HepG2 (cell line): ENCODE data around the gene B9D2. TPM values are rescaled to one million over a fixed set of nuclear protein-coding genes. Genes with fewer than 3 reads are reported as not detected.

Experiments used
- AGO1 ChIP-seq: fragments of 200-400 bp; formaldehyde crosslinking; IDR thresholded peaks from 2 replicates; pipeline ENCODE4 v1.6.1; 2017; ENCODE audit warnings: mild to moderate bottlenecking, low read depth, low read length, moderate library complexity; ENCODE audit not compliant: poor library complexity, severe bottlenecking
- ARID2 ChIP-seq: sonication (generic); formaldehyde crosslinking; IDR thresholded peaks from 2 replicates; pipeline ENCODE4 v1.8.1; 2022; ENCODE audit warnings: mild to moderate bottlenecking, missing genetic modification reagents, borderline replicate concordance
- ASH2L ChIP-seq: fragments of 300-600, 200-600 bp; sonication (generic); IDR thresholded peaks from 2 replicates; pipeline ENCODE4 v1.7.0; 2017; ENCODE audit warnings: low read depth, mild to moderate bottlenecking, moderate library complexity, mixed read lengths, low read length; ENCODE audit not compliant: insufficient read length
- ESRRA ChIP-seq: sonication (generic); formaldehyde crosslinking; IDR thresholded peaks from 2 replicates; pipeline ENCODE4 v1.5.1; 2020; ENCODE audit warnings: mild to moderate bottlenecking, low read depth, missing genetic modification reagents
- FOXP1 ChIP-seq, 2 experiments: fragments of 450-650 bp in 1 of 2; IDR thresholded peaks; 2 replicates each; pipeline ENCODE4 v1.6.1; 2017 to 2018; ENCODE audit warnings: antibody characterized with exemption in 1 of 2
- HOXA5 ChIP-seq: sonication (generic); formaldehyde crosslinking; IDR thresholded peaks from 2 replicates; pipeline ENCODE4 v1.4.0; 2020; ENCODE audit warnings: missing genetic modification reagents
- JUND ChIP-seq: sonication (generic); formaldehyde crosslinking; IDR thresholded peaks from 2 replicates; pipeline ENCODE4 v1.8.0; 2022; ENCODE audit warnings: mild to moderate bottlenecking, missing genetic modification reagents
- MBNL3 ChIP-seq: fragments of 250-450 bp; sonication (Bioruptor Pico); conservative IDR thresholded peaks from 2 replicates; pipeline ENCODE4 v1.8.0; 2022; ENCODE audit warnings: mild to moderate bottlenecking, inconsistent platforms
- NCOR1 ChIP-seq: fragments of 200-600 bp; sonication (generic); IDR thresholded peaks from 2 replicates; pipeline ENCODE4 v1.7.0; 2017; ENCODE audit warnings: antibody characterized with exemption, low read length, borderline replicate concordance
- STAG1 ChIP-seq: sonication (generic); formaldehyde crosslinking; IDR thresholded peaks from 2 replicates; pipeline ENCODE4 v1.4.0; 2020; ENCODE audit warnings: missing genetic modification reagents
- ZMYM4 ChIP-seq: sonication (generic); formaldehyde crosslinking; IDR thresholded peaks from 2 replicates; pipeline ENCODE4 v1.8.1; 2023; ENCODE audit warnings: mild to moderate bottlenecking, missing genetic modification reagents
- ZNF251 ChIP-seq: sonication (generic); formaldehyde crosslinking; IDR thresholded peaks from 2 replicates; pipeline ENCODE4 v1.9.0; 2021; ENCODE audit warnings: mild to moderate bottlenecking, missing genetic modification reagents
- ZNF337 ChIP-seq: sonication (generic); formaldehyde crosslinking; IDR thresholded peaks from 2 replicates; pipeline ENCODE4 v1.5.1; 2020; ENCODE audit warnings: missing genetic modification reagents, low read depth, mild to moderate bottlenecking, borderline replicate concordance
- ZNF430 ChIP-seq: sonication (generic); formaldehyde crosslinking; IDR thresholded peaks from 2 replicates; pipeline ENCODE4 v1.9.0; 2021; ENCODE audit warnings: mild to moderate bottlenecking, missing genetic modification reagents
- ZNF547 ChIP-seq: sonication (generic); formaldehyde crosslinking; IDR thresholded peaks from 2 replicates; pipeline ENCODE4 v1.5.1; 2020; ENCODE audit warnings: mild to moderate bottlenecking, missing genetic modification reagents
- ZNF761 ChIP-seq: sonication (generic); formaldehyde crosslinking; conservative IDR thresholded peaks from 2 replicates; pipeline ENCODE4 v1.4.0; 2020; ENCODE audit warnings: mild to moderate bottlenecking, missing genetic modification reagents
- ZNF776 ChIP-seq: sonication (generic); formaldehyde crosslinking; IDR thresholded peaks from 2 replicates; pipeline ENCODE4 v1.4.0; 2020; ENCODE audit warnings: mild to moderate bottlenecking, missing genetic modification reagents
- polyA plus RNA-seq, 8 experiments: library from polyadenylated mRNA; depleted of rRNA in 3 of 8; stranded (reverse) in 7 of 8; unstranded in 1 of 8; fragments of >200 nt; fragmentation: Illumina TruSeq in 4 of 8; extraction: Trizol in 4 of 8; gene quantifications; 2 replicates each; pipeline versions ENCODE4 v1.2.1 to v1.2.3, GENCODE V29; 2011 to 2016; ENCODE audit warnings: low read depth in 4 of 8, missing spikeins in 1 of 8, mixed read lengths in 1 of 8; ENCODE audit not compliant: insufficient read depth in 1 of 8
- total RNA-seq, 5 experiments: library from RNA; depleted of rRNA; stranded (reverse); fragments of >200 nt; fragmentation: Illumina TruSeq; extraction: Trizol; gene quantifications; 2 replicates each; pipeline ENCODE4 v1.2.3, GENCODE V29; 2016; ENCODE audit warnings: low read depth in 1 of 5
- TF ChIP-seq, protein P1 (sequence below): sonication (generic); formaldehyde crosslinking; IDR thresholded peaks from 2 replicates; pipeline ENCODE4 v1.5.0; 2020; ENCODE audit warnings: mild to moderate bottlenecking, missing genetic modification reagents
- TF ChIP-seq, protein P2 (sequence below): sonication (generic); formaldehyde crosslinking; IDR thresholded peaks from 2 replicates; pipeline ENCODE4 v1.4.0; 2020; ENCODE audit warnings: mild to moderate bottlenecking, missing genetic modification reagents
- TF ChIP-seq, protein P3 (sequence below): sonication (generic); formaldehyde crosslinking; IDR thresholded peaks from 2 replicates; pipeline ENCODE4 v1.4.0; 2020; ENCODE audit warnings: missing genetic modification reagents, borderline replicate concordance
- TF ChIP-seq, protein P4 (sequence below): IDR thresholded peaks from 2 replicates; pipeline ENCODE4 v1.6.1; 2016
- TF ChIP-seq, protein P5 (sequence below): sonication (generic); formaldehyde crosslinking; IDR thresholded peaks from 2 replicates; pipeline ENCODE4 v1.8.0; 2022; ENCODE audit warnings: mild to moderate bottlenecking, missing genetic modification reagents, borderline replicate concordance

The B9D2 gene
- total and polyA plus RNA-seq, 2 of the 13 experiments (the other 11 are each of a cell fraction or from before 2014, with no cell fraction given), result 3.1 to 4.4 TPM

DNA sequence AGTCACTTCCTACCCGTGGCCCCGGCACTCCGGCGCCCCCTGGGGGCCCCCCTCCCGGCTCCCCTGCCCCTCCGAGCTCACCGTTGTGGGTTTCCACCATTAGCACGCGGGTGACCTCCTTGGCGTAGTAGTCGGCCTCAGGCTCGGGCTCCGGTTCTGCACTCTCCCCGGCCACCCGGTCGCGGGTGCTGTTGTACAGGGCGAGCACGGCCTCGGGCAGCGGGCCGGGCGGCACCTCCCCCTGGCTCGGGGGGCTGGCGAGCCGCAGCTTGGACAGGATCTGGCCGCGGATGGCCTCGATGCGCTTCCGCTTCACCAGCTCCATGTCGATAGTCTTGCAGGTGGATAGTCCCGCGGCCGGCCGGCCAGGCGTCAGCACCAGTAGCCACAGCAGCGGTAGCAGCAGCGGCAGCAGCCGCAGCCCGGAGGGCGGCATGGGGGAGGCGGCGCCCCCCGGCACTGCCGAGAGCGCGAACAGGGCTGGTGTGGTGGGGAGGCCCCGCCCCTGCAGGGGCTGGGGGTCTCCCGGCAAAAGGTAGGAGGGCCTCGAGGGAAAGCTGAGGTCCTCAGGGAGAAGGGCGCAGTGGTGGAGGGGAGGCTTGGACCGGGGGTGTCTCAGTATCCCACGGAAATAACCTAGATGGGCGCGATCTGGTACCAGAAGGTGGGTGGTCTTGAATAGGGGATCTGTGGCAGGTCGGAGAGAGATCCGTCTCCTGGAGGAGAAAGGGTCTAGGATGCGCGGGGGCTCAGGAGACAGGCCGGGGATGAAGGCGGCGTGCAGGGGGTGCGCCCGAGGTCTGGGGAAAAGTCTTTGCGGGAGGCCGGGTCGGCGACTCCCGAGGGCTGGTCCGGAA is 11.1 kb downstream of the B9D2 start (continued):
- TF ChIP-seq AGO1 (peak; percentile 21), FOXP1 (IDR thresholded peaks at IDR 0.05) (no peak), FOXP1 (CRISPR knock-in tag; IDR thresholded peaks at IDR 0.05) (no peak), ZMYM4 (CRISPR knock-in tag) (0 out of 2 replicates have a peak, but pooled peaks have one; percentile 19), ZNF430 (no peak), JUND (CRISPR knock-in tag) (no peak), ASH2L (peak; percentile 55), ZNF761 (CRISPR knock-in tag) (no peak), STAG1 (CRISPR knock-in tag) (no peak), ZNF776 (CRISPR knock-in tag) (no peak), ZNF337 (CRISPR knock-in tag) (no peak), NCOR1 (no peak), ESRRA (no peak), ARID2 (CRISPR knock-in tag) (0 out of 2 replicates have a peak, but pooled peaks have one; percentile 36), ZNF251 (CRISPR knock-in tag) (no peak), ZNF547 (CRISPR knock-in tag) (no peak), MBNL3 (CRISPR knock-in tag) (no peak), HOXA5 (CRISPR knock-in tag) (no peak)
- TF ChIP-seq, protein P1, sequence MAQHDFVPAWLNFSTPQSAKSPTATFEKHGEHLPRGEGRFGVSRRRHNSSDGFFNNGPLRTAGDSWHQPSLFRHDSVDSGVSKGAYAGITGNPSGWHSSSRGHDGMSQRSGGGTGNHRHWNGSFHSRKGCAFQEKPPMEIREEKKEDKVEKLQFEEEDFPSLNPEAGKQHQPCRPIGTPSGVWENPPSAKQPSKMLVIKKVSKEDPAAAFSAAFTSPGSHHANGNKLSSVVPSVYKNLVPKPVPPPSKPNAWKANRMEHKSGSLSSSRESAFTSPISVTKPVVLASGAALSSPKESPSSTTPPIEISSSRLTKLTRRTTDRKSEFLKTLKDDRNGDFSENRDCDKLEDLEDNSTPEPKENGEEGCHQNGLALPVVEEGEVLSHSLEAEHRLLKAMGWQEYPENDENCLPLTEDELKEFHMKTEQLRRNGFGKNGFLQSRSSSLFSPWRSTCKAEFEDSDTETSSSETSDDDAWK (CRISPR knock-in tag), result no peak
- TF ChIP-seq, protein P2, sequence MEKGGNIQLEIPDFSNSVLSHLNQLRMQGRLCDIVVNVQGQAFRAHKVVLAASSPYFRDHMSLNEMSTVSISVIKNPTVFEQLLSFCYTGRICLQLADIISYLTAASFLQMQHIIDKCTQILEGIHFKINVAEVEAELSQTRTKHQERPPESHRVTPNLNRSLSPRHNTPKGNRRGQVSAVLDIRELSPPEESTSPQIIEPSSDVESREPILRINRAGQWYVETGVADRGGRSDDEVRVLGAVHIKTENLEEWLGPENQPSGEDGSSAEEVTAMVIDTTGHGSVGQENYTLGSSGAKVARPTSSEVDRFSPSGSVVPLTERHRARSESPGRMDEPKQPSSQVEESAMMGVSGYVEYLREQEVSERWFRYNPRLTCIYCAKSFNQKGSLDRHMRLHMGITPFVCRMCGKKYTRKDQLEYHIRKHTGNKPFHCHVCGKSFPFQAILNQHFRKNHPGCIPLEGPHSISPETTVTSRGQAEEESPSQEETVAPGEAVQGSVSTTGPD, result no peak
- TF ChIP-seq, protein P3, sequence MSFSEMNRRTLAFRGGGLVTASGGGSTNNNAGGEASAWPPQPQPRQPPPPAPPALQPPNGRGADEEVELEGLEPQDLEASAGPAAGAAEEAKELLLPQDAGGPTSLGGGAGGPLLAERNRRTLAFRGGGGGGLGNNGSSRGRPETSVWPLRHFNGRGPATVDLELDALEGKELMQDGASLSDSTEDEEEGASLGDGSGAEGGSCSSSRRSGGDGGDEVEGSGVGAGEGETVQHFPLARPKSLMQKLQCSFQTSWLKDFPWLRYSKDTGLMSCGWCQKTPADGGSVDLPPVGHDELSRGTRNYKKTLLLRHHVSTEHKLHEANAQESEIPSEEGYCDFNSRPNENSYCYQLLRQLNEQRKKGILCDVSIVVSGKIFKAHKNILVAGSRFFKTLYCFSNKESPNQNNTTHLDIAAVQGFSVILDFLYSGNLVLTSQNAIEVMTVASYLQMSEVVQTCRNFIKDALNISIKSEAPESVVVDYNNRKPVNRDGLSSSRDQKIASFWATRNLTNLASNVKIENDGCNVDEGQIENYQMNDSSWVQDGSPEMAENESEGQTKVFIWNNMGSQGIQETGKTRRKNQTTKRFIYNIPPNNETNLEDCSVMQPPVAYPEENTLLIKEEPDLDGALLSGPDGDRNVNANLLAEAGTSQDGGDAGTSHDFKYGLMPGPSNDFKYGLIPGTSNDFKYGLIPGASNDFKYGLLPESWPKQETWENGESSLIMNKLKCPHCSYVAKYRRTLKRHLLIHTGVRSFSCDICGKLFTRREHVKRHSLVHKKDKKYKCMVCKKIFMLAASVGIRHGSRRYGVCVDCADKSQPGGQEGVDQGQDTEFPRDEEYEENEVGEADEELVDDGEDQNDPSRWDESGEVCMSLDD (CRISPR knock-in tag), result 0 out of 2 replicates have a peak, but pooled peaks have one; percentile 15
- TF ChIP-seq, protein P4, sequence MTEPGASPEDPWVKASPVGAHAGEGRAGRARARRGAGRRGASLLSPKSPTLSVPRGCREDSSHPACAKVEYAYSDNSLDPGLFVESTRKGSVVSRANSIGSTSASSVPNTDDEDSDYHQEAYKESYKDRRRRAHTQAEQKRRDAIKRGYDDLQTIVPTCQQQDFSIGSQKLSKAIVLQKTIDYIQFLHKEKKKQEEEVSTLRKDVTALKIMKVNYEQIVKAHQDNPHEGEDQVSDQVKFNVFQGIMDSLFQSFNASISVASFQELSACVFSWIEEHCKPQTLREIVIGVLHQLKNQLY, result no peak
- TF ChIP-seq, protein P5, sequence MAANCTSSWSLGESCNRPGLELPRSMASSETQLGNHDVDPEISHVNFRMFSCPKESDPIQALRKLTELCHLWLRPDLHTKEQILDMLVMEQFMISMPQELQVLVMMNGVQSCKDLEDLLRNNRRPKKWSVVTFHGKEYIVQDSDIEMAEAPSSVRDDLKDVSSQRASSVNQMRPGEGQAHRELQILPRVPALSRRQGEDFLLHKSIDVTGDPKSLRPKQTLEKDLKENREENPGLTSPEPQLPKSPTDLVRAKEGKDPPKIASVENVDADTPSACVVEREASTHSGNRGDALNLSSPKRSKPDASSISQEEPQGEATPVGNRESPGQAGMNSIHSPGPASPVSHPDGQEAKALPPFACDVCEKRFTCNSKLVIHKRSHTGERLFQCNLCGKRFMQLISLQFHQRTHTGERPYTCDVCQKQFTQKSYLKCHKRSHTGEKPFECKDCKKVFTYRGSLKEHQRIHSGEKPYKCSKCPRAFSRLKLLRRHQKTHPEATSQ (CRISPR knock-in tag), result 0 out of 2 replicates have a peak, but pooled peaks have one; percentile 41
